Measurements from ENCODE around the gene ELP4.

The ELP4 gene

DNA sequence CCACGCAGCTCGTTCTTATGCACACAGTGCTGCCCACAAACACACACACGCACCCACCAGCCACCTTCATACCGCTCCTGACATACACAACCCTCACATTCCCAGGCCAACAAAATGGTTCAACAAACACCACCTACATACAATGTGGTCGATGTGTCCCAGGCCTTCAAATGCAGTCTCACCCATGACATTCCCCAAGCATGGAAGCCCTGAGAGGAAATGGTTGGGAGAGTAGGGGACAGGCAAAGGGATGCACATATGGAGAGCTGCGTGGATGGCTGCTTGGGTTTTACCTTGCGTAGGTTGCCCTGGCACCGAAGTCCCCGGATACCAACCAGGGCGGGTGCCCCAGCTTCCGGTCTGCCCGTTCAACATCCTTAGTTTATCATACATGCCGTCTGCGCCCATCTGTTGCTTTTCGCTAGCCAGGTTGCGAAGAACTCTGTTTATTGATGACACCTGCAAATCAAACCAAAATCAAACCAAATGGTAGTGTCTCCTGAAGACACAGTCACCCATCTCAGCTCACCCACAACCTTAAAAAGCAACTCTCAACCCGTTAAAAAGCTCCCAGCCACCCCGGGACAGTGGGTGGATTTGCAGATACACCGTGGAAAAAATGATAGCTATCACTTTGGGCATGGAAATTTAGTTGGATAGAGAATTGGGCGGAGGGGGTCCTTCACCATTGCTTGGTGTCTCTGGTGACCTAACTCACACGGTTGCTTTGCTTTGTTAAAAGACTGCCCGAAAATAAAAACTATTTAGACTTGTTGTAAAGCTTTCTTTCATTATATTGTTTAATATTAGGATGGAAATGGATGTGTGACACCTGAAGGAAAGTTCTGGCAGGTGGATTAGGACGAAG lies 291.1 kb downstream of the ELP4 start:
- TF ChIP-seq, protein P1, sequence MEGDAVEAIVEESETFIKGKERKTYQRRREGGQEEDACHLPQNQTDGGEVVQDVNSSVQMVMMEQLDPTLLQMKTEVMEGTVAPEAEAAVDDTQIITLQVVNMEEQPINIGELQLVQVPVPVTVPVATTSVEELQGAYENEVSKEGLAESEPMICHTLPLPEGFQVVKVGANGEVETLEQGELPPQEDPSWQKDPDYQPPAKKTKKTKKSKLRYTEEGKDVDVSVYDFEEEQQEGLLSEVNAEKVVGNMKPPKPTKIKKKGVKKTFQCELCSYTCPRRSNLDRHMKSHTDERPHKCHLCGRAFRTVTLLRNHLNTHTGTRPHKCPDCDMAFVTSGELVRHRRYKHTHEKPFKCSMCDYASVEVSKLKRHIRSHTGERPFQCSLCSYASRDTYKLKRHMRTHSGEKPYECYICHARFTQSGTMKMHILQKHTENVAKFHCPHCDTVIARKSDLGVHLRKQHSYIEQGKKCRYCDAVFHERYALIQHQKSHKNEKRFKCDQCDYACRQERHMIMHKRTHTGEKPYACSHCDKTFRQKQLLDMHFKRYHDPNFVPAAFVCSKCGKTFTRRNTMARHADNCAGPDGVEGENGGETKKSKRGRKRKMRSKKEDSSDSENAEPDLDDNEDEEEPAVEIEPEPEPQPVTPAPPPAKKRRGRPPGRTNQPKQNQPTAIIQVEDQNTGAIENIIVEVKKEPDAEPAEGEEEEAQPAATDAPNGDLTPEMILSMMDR (IDR thresholded peaks at IDR 0.05; ENCODE audit: low read depth, low read length, missing control alignments): no peak
- DNase-seq (ENCODE audit: low read depth): no peak
- H3K4me3 ChIP-seq (ENCODE audit: low read depth, low read length): no peak overlapping the region

- TF ChIP-seq, protein P1 (IDR thresholded peaks at IDR 0.05; ENCODE audit: low read depth, low read length, missing control alignments): no peak
- no peak for DNase-seq (ENCODE audit: low read depth)
- no peak overlapping the region for H3K4me3 ChIP-seq (ENCODE audit: low read depth, low read length)
These were observed 291.7 kb downstream of the ELP4 start for GRCh38 chr11:31801298-31801702.

- H3K4me3 ChIP-seq (ENCODE audit: low read depth, low read length): no peak overlapping the region
- no peak for DNase-seq (ENCODE audit: low read depth)
- TF ChIP-seq, protein P1 (IDR thresholded peaks at IDR 0.05; ENCODE audit: low read depth, low read length, missing control alignments): no peak
These were observed 292.5 kb downstream of the ELP4 start for GRCh38 chr11:31802000-31802551.

DNA sequence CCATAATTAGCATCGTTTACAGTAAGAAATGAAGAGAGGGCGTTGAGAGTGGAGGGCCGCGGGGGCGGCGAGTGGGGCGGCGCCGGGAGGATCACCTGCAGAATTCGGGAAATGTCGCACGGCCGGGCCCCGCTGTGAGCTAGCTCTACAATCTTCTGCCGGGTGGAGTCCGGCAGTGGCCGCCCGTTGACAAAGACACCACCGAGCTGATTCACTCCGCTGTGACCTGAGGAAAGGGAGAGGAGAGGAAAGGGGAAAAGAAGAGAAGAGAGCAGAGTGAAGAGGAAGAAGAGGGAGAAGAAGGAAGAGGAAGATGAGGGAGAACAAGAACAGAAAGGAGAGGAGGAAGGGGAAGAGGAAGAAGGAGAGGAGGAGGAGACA lies 293.0 kb downstream of the ELP4 start:
- DNase-seq (ENCODE audit: low read depth): no peak
- TF ChIP-seq, protein P1 (IDR thresholded peaks at IDR 0.05; ENCODE audit: low read depth, low read length, missing control alignments): no peak
- H3K4me3 ChIP-seq (ENCODE audit: low read depth, low read length): no peak overlapping the region

DNA sequence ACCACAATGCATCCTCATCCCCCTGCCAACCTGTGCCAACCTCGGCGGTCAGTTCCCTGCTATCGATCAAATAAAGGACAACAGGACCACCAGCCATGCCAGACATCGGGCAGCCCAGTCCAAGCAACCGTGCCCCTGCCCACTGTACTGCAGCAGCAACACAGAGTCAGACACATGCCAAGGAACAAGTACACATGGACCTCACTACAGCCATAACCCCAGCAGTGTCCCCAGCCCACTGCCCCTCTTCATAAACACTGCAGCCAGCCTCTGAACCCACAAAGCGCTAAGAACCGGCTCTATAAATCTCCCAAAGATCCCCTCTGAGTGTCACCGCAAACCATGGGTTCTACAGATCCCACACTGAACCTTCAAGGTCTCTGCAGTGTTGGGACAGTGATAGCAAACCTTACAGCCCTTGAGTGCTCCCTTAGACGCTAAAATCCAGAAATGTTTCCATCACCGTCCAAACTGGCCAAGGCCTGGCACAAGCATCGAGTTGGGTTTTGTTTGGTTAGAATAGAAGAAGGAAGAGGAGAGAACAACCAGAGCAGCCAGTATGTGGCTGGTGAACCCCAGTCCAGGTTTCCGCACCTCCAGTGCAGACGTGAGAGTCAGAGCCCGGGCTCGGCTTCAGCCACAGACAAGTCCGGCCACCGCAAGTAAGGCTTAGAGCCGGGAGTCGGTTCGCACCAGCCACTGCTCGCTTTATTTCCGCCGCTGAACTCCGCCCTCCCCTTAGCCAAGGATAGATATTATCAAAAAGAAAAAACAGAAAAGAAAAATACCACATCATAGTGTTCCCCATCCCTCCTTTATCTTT lies 293.6 kb downstream of the ELP4 start:
- TF ChIP-seq, protein P1 (IDR thresholded peaks at IDR 0.05; ENCODE audit: low read depth, low read length, missing control alignments): no peak
- H3K4me3 ChIP-seq (ENCODE audit: low read depth, low read length): no peak overlapping the region
- no peak for DNase-seq (ENCODE audit: low read depth)

DNA sequence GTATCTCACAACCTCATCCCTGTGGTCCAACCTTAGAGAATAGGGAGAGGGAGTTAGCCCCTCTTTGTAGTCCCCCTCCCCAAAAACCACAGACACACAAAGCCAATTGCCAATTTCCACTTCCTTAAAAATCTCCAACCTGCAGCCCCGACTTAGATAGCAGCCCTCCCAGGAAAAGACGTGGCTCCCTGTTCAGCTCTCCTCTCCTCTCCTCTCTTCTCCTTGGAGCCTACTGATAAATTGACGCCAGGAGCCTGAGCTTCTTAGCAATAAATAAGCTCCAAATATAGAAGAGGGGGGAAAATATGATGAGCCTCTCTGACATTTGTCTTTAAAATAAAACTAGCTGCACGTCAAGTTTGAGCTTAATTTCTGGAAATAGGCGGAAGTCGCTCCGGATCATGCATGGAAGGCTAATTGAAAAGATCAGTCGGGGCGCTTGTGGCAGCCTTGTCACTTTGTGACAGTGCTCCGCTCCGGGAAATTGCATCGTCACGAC lies 294.3 kb downstream of the ELP4 start:
- H3K4me3 ChIP-seq (ENCODE audit: low read depth, low read length): no peak overlapping the region
- DNase-seq (ENCODE audit: low read depth): no peak
- TF ChIP-seq, protein P1 (IDR thresholded peaks at IDR 0.05; ENCODE audit: low read depth, low read length, missing control alignments): no peak

Data from GM12864 (cell line).